ENCODE results near the gene NCK2. TPM values are rescaled to one million over a fixed set of nuclear protein-coding genes. Genes with fewer than 3 reads are reported as not detected.

Gene NCK2
- total and polyA plus RNA-seq, 10 of the 15 experiments (the other 5 are each of a cell fraction or from before 2014, with no cell fraction given): 1.2 to 30.9 (median 14.1) TPM

GRCh38 chr2:105803337-105803736 is 58.6 kb downstream of the NCK2 start (continued):
- TF ChIP-seq ESRRA (IDR thresholded peaks at IDR 0.05; ENCODE audit: low read length) (no peak), POLR2A (IDR thresholded peaks at IDR 0.05; ENCODE audit: low read depth, low read length) (no peak), ZNF622 (IDR thresholded peaks at IDR 0.05) (no peak), HDAC6 (IDR thresholded peaks at IDR 0.05; ENCODE audit: unreplicated experiment) (no peak), CHD4 (IDR thresholded peaks at IDR 0.05) (no peak), NBN (IDR thresholded peaks at IDR 0.05) (peak; percentile 80; the same call in 1 of the 2 replicates), NRF1 (conservative IDR thresholded peaks at IDR 0.05; ENCODE audit: low read depth, low read length) (no peak), RCOR1 (conservative IDR thresholded peaks at IDR 0.05; ENCODE audit: low read depth, low read length) (no peak), ASH2L (IDR thresholded peaks at IDR 0.05; ENCODE audit: borderline replicate concordance, low read depth) (no peak), BMI1 (IDR thresholded peaks at IDR 0.05; ENCODE audit: borderline replicate concordance) (peak; percentile 74; the same call in 1 of the 2 replicates), ZNF217 (IDR thresholded peaks at IDR 0.05) (0 out of 2 replicates have a peak, but pooled peaks have one; percentile 24), YBX1 (IDR thresholded peaks at IDR 0.05) (no peak), CREM (IDR thresholded peaks at IDR 0.05; ENCODE audit: low read depth) (no peak), REST (IDR thresholded peaks at IDR 0.05; ENCODE audit: low read depth, low read length) (no peak), ZNF687 (IDR thresholded peaks at IDR 0.05) (peak; percentile 84), TARDBP (IDR thresholded peaks at IDR 0.05; ENCODE audit: borderline replicate concordance) (no peak), ATF7 (IDR thresholded peaks at IDR 0.05; ENCODE audit: low read depth) (peak; percentile 81), ZBTB33 (IDR thresholded peaks at IDR 0.05) (no peak), IRF4 (IDR thresholded peaks at IDR 0.05; ENCODE audit: low read depth, low read length) (0 out of 2 replicates have a peak, but pooled peaks have one; percentile 72), TBL1XR1 (IDR thresholded peaks at IDR 0.05; ENCODE audit: low read depth, low read length) (no peak)
- TF ChIP-seq, protein P1, sequence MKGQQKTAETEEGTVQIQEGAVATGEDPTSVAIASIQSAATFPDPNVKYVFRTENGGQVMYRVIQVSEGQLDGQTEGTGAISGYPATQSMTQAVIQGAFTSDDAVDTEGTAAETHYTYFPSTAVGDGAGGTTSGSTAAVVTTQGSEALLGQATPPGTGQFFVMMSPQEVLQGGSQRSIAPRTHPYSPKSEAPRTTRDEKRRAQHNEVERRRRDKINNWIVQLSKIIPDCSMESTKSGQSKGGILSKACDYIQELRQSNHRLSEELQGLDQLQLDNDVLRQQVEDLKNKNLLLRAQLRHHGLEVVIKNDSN (IDR thresholded peaks at IDR 0.05; ENCODE audit: borderline replicate concordance, extremely low read length, insufficient read depth, low read depth, low read length): no peak

All from GM12878 (cell line).